H9 (cell line): ENCODE measurements around the gene C14orf132. TPM values are rescaled to one million over a fixed set of nuclear protein-coding genes. Genes with fewer than 3 reads are reported as not detected.

Experiments used
- DNase-seq: peaks from one replicate; pipeline ENCODE4 v3.0.0-alpha.2; 2017
- H2AFZ ChIP-seq: one replicate; pipeline ENCODE4 v1.6.1; 2013; ENCODE audit warnings: mild to moderate bottlenecking, low read length, control low read depth, moderate library complexity
- H2AK5ac ChIP-seq: 2 replicates; pipeline ENCODE4 v1.6.1; 2013; ENCODE audit warnings: low read length, control low read depth, mixed read lengths; ENCODE audit not compliant: insufficient read length
- H2BK120ac ChIP-seq: one replicate; pipeline ENCODE4 v1.6.1; 2013; ENCODE audit warnings: low read depth, mild to moderate bottlenecking, low read length, control low read depth, inconsistent platforms; ENCODE audit not compliant: poor library complexity, severe bottlenecking
- H2BK12ac ChIP-seq: 2 replicates; pipeline ENCODE4 v1.6.1; 2013; ENCODE audit warnings: low read length, control low read depth, mixed read lengths, low read depth; ENCODE audit not compliant: insufficient read length
- H2BK15ac ChIP-seq: 2 replicates; pipeline ENCODE4 v1.6.1; 2013; ENCODE audit warnings: low read depth, low read length, control low read depth
- H2BK20ac ChIP-seq: one replicate; pipeline ENCODE4 v1.6.1; 2013; ENCODE audit warnings: low read depth, mild to moderate bottlenecking, low read length, control low read depth, inconsistent platforms; ENCODE audit not compliant: poor library complexity, severe bottlenecking
- H2BK5ac ChIP-seq: 2 replicates; pipeline ENCODE4 v1.6.1; 2013; ENCODE audit warnings: low read length, control low read depth, mixed read lengths; ENCODE audit not compliant: insufficient read length
- H3K14ac ChIP-seq: 2 replicates; pipeline ENCODE4 v1.6.1; 2013; ENCODE audit warnings: low read length, control low read depth; ENCODE audit not compliant: insufficient read depth
- H3K18ac ChIP-seq: 2 replicates; pipeline ENCODE4 v1.6.1; 2013; ENCODE audit warnings: low read depth, mild to moderate bottlenecking, mixed read lengths, low read length, control low read depth; ENCODE audit not compliant: insufficient read length
- H3K23ac ChIP-seq: 2 replicates; pipeline ENCODE4 v1.6.1; 2013; ENCODE audit warnings: low read length, control low read depth, mixed read lengths, low read depth; ENCODE audit not compliant: insufficient read length
- H3K23me2 ChIP-seq: 2 replicates; pipeline ENCODE4 v1.6.1; 2013; ENCODE audit warnings: low read depth, mild to moderate bottlenecking, mixed read lengths, low read length, control low read depth; ENCODE audit not compliant: insufficient read length, poor library complexity, severe bottlenecking
- H3K27ac ChIP-seq: 2 replicates; pipeline ENCODE4 v1.5.1; 2013; ENCODE audit warnings: low read length, control low read depth, mixed read lengths, low read depth; ENCODE audit not compliant: insufficient read length
- H3K27me3 ChIP-seq: 2 replicates; pipeline ENCODE4 v1.6.1; 2013; ENCODE audit warnings: low read length, control low read depth, inconsistent platforms; ENCODE audit not compliant: insufficient read depth
- H3K4ac ChIP-seq: 2 replicates; pipeline ENCODE4 v1.6.1; 2013; ENCODE audit warnings: low read depth, mild to moderate bottlenecking, control low read depth, inconsistent platforms, low read length, moderate library complexity
- H3K4me1 ChIP-seq: 2 replicates; pipeline ENCODE4 v1.6.1; 2013; ENCODE audit warnings: low read length, control low read depth, inconsistent platforms; ENCODE audit not compliant: insufficient read depth
- H3K4me2 ChIP-seq: 2 replicates; pipeline ENCODE4 v1.6.1; 2013; ENCODE audit warnings: low read length, control low read depth, mixed read lengths; ENCODE audit not compliant: insufficient read length, insufficient read depth
- H3K56ac ChIP-seq: 2 replicates; pipeline ENCODE4 v1.6.1; 2013; ENCODE audit warnings: low read depth, mild to moderate bottlenecking, mixed read lengths, low read length, control low read depth; ENCODE audit not compliant: insufficient read length
- H3K79me1 ChIP-seq: 2 replicates; pipeline ENCODE4 v1.6.1; 2013; ENCODE audit warnings: low read depth, mild to moderate bottlenecking, moderate library complexity, low read length, control low read depth, inconsistent platforms; ENCODE audit not compliant: insufficient read depth, poor library complexity, severe bottlenecking
- H3K79me2 ChIP-seq: 2 replicates; pipeline ENCODE4 v1.6.1; 2013; ENCODE audit warnings: low read length, control low read depth, inconsistent platforms; ENCODE audit not compliant: insufficient read depth
- H3K9ac ChIP-seq: 2 replicates; pipeline ENCODE4 v1.6.1; 2013; ENCODE audit warnings: low read length, control low read depth, mixed read lengths; ENCODE audit not compliant: insufficient read length; ENCODE audit errors: extremely low read depth
- H3K9me3 ChIP-seq: one replicate; pipeline ENCODE4 v1.6.1; 2013; ENCODE audit warnings: low read depth, low read length, inconsistent platforms; ENCODE audit not compliant: control insufficient read depth
- H3T11ph ChIP-seq: one replicate; pipeline ENCODE4 v1.6.1; 2013; ENCODE audit warnings: mild to moderate bottlenecking, low read length, control low read depth, inconsistent platforms
- H4K20me1 ChIP-seq: one replicate; pipeline ENCODE4 v1.6.1; 2013; ENCODE audit not compliant: control insufficient read depth, insufficient read length, insufficient read depth
- H4K5ac ChIP-seq: 2 replicates; pipeline ENCODE4 v1.6.1; 2013; ENCODE audit warnings: low read depth, mild to moderate bottlenecking, mixed read lengths, low read length, control low read depth; ENCODE audit not compliant: insufficient read length
- H4K8ac ChIP-seq: replicated peaks from 2 replicates; pipeline ENCODE4 v1.6.1; 2013; ENCODE audit warnings: low read length, control low read depth, mixed read lengths, low read depth; ENCODE audit not compliant: insufficient read length
- H4K91ac ChIP-seq: 2 replicates; pipeline ENCODE4 v1.6.1; 2013; ENCODE audit warnings: low read depth, mild to moderate bottlenecking, moderate library complexity, mixed read lengths, low read length, control low read depth; ENCODE audit not compliant: insufficient read length
- H3K27ac Mint-ChIP-seq, 3 experiments: 2 replicates in 2 of 3; 3 replicates in 1 of 3; pipeline ENCODE4 v1.8.0; 2020 to 2021; ENCODE audit warnings: mixed read lengths in 3 of 3, mild to moderate bottlenecking in 1 of 3, moderate library complexity in 1 of 3
- H3K27me3 Mint-ChIP-seq: 2 replicates; pipeline ENCODE4 v1.8.0; 2021; ENCODE audit warnings: low read depth, mild to moderate bottlenecking, moderate library complexity, mixed read lengths
- H3K36me3 Mint-ChIP-seq, 3 experiments: 2 replicates in 2 of 3; 3 replicates in 1 of 3; pipeline ENCODE4 v1.8.0; 2020 to 2021; ENCODE audit warnings: low read depth in 3 of 3, mixed read lengths in 3 of 3; ENCODE audit not compliant: insufficient read depth in 1 of 3
- H3K4me1 Mint-ChIP-seq, 2 experiments: 2 replicates each; pipeline ENCODE4 v1.8.0; 2020; ENCODE audit warnings: mixed read lengths in 2 of 2
- H3K4me3 Mint-ChIP-seq, 2 experiments: 2 replicates in 1 of 2; 3 replicates in 1 of 2; pipeline ENCODE4 v1.8.0; 2020 to 2021; ENCODE audit warnings: mild to moderate bottlenecking in 2 of 2, mixed read lengths in 2 of 2, moderate library complexity in 1 of 2
- H3K9me3 Mint-ChIP-seq, 2 experiments: 2 replicates in 1 of 2; 3 replicates in 1 of 2; pipeline ENCODE4 v1.8.0; 2020; ENCODE audit warnings: mild to moderate bottlenecking in 2 of 2, mixed read lengths in 2 of 2, moderate library complexity in 1 of 2
- CTCF ChIP-seq: fragments of 200-600 bp; sonication (generic); conservative IDR thresholded peaks from 3 replicates; pipeline ENCODE4 v1.8.0; 2021; ENCODE audit warnings: antibody characterized with exemption, mild to moderate bottlenecking
- WGBS: extraction: QIAGEN DNeasy Blood & Tissue Kit; methylation state at CpG from one replicate; pipeline ENCODE4 v1.1.7; 2013; ENCODE audit warnings: missing lambda C conversion rate, low lambda C conversion rate, mixed read lengths; ENCODE audit not compliant: insufficient read length; ENCODE audit errors: extremely low coverage; 5-methylcytosine and 5-hydroxymethylcytosine counted together
- total RNA-seq: library from RNA; stranded (reverse); gene quantifications from 2 replicates; pipeline ENCODE4 v1.2.1, GENCODE V29; 2021

The C14orf132 gene
- total RNA-seq, 1 experiment from 2014 or later, result 5.7 TPM

- no peak overlapping the region for H2AFZ ChIP-seq
Observed at GRCh38 chr14:96120941-96121340, 81.8 kb downstream of the C14orf132 start.

More at GRCh38 chr14:96120941-96121340, 81.8 kb downstream of the C14orf132 start:
- no peak overlapping the region for H2BK20ac ChIP-seq
- no peaks in the 10 kb centered on the region for H3K79me2 ChIP-seq
- no peak overlapping the region for H3K27ac ChIP-seq
- DNase-seq, result no peak
- no peak overlapping the region for H2BK5ac ChIP-seq
- WGBS, result no CpG with 5 or more reads among the region's 4 CpGs
- no peak overlapping the region for H2BK12ac ChIP-seq
- H3K4me1 Mint-ChIP-seq, result no peaks in the 10 kb centered on the region; a peak in 1 of 4 replicates
- H4K8ac ChIP-seq, result no peak overlapping the region
- H3K27ac Mint-ChIP-seq, result no peak overlapping the region
- H3K36me3 Mint-ChIP-seq, result peaks cover 0 to 4% (median 0%) of the 10 kb centered on the region in 3 experiments; a peak in 1 of 7 replicates
- no peaks in the 10 kb centered on the region for H3K23me2 ChIP-seq
- no peaks in the 10 kb centered on the region for H3K4me1 ChIP-seq
- no peak overlapping the region for H3K4me3 Mint-ChIP-seq
- no peak overlapping the region for H4K91ac ChIP-seq
- H3T11ph ChIP-seq, result no peak overlapping the region
- no peaks in the 10 kb centered on the region for H3K9me3 ChIP-seq
- H3K4ac ChIP-seq, result no peak overlapping the region
- H3K9ac ChIP-seq, result no peak overlapping the region
- no peak overlapping the region for H3K56ac ChIP-seq
- H4K20me1 ChIP-seq, result no peaks in the 10 kb centered on the region
- H3K14ac ChIP-seq, result no peak overlapping the region
- H3K9me3 Mint-ChIP-seq, result peaks cover 8 to 11% of the 10 kb centered on the region in 2 experiments
- H3K27me3 Mint-ChIP-seq, result peaks cover 20% of the 10 kb centered on the region
- H4K5ac ChIP-seq, result no peak overlapping the region
- H3K79me1 ChIP-seq, result no peaks in the 10 kb centered on the region
- TF ChIP-seq CTCF, result no peak
- no peak overlapping the region for H3K23ac ChIP-seq
- H3K4me2 ChIP-seq, result no peak overlapping the region
- H2AK5ac ChIP-seq, result no peak overlapping the region
- H3K27me3 ChIP-seq, result no peaks in the 10 kb centered on the region
- no peak overlapping the region for H2BK120ac ChIP-seq
- H3K18ac ChIP-seq, result no peak overlapping the region
- no peak overlapping the region for H2BK15ac ChIP-seq
